ENCODE data around the gene RAB9A.
"Not testable (repeated sequence)": the region's sequence is repeated elsewhere in the genome, so short reads cannot be mapped to it uniquely, and the experiment has no call there.

Gene RAB9A, protein sequence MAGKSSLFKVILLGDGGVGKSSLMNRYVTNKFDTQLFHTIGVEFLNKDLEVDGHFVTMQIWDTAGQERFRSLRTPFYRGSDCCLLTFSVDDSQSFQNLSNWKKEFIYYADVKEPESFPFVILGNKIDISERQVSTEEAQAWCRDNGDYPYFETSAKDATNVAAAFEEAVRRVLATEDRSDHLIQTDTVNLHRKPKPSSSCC

DNA sequence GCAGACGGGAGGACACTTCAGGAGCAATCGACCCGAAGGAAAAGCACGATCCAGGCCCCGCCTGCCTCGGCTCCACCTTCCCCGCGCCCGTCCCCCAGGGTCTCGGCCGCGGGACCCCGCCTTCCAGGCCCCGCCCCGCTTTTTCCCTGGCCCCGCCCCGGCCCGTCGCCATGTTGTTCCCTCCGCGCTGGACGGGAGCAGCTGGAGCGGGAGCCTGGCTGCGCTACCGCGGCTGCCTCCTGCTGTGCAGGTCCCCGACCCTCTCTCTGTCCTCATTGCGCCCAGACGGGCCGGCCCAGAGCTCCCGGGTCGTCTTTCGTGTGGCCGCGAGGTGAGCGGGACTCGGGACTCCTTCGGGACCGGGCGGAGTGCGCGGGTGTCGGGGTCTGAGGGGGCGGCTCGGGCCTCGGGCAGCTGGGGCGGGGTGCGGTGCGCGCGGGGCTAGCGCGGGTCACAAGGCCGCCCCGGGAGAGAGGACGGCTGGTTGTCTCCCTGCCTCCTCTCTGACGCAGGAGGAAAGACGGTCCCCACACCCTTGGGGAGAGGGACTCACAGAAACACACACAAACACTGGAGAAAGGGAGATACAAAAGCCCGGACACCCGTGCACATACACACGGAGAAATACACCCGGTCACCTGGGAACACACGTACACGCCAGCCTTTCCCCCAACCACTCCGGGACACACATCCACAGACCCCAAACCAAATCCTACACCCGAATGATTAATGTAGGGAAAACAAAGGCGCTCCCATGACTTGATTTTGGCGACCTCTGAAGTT is at the start of gene RAB9A:
TSS of gene RAB9A (plus strand) at position 171 of the 783 bp plus-strand sequence. CDS start 19,619 bp downstream, outside the sequence.
- peak; percentile 82 for DNase-seq

DNA sequence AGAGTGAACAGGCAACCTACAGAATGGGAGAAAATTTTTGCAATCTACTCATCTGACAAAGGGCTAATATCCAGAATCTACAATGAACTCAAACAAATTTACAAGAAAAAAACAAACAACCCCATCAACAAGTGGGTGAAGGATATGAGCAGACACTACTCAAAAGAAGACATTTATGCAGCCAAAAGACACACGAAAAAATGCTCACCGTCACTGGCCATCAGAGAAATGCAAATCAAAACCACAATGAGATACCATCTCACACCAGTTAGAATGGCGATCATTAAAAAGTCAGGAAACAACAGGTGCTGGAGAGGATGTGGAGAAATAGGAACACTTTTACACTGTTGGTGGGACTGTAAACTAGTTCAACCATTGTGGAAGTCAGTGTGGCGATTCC is 47.2 kb upstream of the RAB9A start:
- DNase-seq, result not testable (repeated sequence)

DNA sequence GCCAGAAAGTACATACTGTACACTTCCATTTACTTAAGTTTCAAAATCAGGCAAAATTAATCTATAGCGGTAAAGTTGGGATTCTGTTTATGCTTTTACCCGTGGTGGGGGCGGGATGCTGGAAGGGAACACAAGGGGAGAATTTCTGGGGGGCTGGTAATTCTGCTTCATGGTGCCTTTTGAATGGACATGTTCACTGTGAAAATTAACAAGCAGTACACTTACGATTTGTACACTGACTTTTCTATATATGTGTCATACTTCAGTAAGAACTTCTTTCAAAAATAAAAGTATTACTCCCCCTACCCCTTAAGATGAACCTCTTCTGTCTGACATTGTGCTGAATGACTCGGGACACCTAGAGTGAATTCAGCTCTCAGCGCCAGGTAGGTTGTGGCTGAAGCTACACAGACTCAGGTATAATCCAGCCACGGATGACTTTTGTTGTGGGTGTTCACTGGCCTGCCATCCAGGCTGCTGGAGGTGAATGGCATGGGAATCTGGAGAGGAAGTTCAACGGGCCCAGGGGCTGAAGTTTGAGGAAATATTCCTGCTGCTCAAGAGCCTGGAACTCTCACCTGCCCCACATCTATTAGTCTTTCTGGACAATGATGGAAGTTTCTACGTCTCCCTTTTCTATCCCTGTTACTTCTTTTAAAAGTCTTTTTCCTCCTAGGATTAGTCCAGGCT is 43.3 kb upstream of the RAB9A start:
- DNase-seq, result no peak

DNA sequence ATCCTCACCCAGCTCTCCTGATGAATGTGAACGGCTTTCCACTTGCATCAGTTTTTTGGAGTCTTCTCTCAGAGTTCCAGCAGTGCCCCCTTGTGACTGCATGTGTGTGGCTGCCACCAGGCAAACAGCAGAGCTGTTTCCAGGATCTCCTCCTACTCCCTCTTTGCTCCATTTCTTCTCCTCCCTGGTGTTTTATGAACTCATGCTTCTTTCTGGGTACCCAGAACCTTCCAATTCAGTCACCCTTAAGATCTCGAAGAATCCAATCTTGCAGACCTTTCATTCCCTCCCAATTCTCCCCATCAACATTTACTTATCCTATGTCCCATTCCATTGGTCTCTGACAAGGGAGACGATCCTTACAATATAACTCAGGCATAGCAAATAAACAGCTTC is 42.8 kb upstream of the RAB9A start:
- DNase-seq, result peak; percentile 29

DNA sequence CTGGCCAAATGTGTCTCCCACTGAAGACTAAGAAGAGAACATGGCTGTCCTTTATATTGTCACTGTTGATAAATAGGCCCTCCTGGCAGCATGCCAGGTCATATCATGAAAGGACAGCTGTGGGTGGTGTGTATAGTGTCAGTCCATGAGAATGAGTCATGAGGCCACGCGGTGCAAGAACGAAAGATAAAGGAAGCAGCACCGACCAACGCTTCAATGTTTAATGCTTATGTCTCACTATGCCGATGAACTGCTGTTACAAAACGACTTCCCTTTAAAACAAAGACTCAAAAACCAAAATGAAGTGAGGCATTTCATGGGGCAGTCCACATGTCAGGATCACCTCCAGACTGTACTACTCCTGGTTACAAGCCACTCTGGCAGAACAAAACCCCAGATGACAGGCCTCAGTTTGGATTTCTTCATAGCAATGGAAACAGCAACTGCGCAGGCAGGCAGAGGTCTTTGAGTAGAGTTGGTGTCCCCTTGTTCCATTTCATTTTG is 41.2 kb upstream of the RAB9A start:
- DNase-seq, result peak; percentile 67

DNA sequence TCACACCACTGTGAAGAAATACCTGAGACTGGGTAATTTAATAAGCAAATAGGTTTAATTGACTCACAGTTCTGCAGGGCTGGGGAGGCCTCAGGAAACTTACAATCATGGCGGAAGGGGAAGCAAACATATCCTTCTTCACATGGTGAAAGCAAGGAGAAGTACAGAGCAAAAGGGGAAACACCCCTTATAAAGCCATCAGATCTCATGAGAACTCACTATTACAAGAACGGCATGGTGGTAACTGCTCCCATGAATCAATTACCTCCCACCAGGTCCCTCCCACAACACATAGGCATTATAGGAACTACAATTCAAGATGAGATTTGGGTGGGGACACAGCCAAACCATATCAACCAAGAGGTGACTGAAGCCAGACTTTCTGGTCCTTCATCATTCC is 40.6 kb upstream of the RAB9A start:
- DNase-seq, result not testable (repeated sequence)

DNA sequence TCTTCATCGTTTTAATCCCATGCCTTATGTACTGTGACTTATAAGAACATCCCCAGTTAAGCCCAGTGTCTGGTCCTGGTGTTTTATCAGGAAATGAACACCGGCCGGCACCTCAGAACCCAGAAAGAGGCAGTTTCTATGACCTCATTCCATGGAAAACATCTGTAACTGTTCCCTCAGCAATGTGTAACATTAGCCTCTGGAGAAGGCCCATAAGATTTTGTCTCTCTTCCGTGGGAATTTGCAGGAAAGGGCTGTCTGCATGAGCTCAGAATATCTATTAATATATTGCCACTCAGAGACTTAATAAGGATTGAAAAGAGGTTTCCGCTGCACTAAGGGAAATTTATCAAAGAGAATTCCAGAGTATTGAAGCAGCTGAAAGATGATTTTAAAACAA is 39.1 kb upstream of the RAB9A start:
- no peak for DNase-seq

DNA sequence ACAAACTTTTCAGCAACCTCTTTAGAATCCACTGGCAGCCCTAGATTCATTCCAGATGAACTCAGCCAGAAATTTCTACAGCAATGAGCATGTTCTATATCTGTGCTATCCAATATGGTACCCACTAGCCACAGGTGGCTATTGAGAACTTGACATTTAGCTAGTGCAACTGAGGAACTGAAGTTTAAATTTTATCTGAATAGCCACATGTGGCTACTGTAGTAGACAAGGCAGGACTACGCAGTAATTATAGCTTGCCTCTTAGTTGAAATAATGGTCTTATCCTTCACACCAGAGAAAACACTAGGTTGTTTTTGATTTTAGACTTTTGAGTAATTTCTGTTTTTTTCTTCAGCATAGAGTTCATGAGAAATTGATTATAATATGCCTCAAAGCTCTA is 38.6 kb upstream of the RAB9A start:
- no peak for DNase-seq

DNA sequence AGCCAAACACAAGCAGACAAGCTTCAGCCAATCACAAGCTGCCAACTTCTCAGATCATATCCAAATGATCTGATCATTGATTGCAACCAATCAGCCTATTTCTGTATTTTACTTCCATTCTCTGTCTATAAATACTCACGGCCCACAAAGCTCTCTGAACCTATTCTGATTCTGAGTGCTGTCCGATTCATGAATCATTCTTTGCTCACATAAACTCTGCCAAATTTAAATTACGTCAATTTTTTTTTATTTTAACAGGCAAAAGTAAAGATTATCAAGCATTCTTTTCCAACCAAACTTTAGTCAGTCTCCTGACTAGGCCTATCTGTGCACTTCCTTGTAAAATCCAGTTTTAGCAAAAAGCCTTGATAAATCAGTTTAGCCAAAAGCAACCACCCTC is 37.8 kb upstream of the RAB9A start:
- no peak for DNase-seq

DNA sequence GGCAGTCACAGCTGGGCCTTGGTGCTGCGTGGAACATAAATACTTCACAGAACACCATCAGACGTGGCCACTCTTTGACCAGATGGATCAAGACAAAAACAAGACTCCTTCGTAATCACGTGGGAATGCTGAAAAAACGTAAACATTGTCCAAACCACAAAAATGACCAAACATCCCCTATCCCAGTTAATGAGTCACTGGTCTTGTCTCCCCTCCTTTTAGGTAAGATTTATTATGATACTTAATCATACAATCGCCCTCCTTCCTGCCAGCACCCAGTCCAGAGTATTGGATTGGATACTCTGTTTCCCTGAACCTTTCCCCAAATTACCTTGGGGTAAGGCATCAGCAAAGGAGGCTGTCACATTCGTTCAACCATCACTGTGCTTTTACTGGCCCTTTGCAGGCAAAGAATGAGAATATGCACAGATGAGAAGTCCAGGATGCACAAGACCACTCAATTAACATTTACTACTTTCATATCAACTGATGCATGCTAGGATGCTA is 36.6 kb upstream of the RAB9A start:
- no peak for DNase-seq

DNA sequence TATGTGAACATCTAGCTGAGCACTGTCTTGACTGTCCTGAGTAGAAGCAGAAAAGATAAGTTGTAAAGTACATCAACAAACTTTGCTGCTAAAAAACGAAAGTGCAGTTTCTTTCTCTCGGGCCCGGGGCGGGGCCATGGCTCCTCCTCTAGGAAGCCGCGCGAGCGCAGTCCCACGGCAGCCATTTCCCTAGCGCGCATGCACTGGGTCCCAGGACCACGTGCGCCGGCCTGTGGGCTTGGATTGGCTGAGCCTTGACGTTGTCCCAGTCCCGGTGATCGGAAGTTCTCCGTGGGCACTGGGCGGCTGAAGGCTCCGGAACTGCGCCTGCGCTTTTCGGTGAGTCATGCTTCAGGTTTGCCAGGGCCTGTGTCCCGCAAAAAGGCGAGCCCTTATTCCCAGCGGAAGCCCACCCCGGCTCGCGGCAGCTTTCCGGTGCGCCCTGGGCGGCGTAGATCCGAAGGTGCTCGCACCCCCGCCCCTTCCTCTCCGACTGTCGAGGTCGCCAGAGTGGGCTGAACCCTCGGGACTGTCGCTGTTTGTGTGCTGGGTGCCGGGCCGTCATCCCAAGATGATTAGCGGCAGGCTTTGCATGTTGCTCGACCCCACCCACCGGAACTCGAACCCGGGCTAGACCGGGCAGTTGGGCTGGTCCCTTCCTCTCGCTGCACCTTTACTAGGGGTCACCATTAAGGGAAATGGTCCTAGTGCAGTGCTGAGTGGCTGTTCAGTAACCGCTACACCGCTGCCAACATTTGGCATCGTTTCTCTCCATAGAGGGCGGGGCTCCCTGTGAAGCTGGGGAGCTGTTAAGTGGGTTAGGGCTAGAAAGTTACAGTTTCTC is 35.9 kb upstream of the RAB9A start, which contains the start of gene TCEANC:
TSS of gene TCEANC (plus strand) at position 292 of the 844 bp plus-strand sequence. CDS start 9,368 bp downstream, outside the sequence.
- DNase-seq, result peak; percentile 94

DNA sequence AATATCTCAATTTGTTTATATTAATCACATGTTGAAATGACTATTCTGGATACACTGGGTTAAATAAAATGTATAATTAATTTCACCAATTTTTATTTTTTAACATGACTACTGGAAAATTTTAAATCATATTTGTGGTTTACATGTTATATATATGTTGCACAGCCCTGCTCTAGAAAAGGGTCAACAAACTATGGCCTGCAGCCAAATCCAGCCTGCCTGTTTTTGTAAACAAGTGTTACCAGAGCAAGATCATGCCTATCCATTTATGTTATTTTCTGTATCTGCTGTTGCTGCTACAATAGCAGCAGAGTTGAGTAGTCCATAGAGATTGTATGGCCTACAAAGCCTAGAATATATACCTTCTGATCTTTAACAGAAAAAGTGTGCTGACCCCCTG is 34.8 kb upstream of the RAB9A start:
- no peak for DNase-seq

DNA sequence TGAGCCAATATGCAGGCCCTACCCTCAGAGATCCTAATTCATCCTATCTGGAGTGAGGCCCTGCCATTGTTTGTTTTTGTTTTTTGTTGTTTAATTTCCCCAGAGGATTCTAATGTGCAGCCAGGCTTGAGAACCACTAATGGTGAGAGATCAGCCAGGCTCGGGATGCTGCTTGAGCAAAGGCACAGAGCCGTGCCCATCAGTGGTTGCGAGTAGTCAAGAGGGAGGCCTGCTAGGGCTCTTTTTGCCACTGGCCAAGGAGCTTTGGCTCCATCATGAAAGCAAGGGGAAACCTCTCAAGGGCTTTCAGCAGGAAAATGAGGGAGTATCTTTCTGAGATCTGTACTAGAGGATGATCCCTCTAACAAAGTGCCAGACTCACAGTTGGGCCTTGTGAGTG is 33.3 kb upstream of the RAB9A start:
- no peak for DNase-seq

DNA sequence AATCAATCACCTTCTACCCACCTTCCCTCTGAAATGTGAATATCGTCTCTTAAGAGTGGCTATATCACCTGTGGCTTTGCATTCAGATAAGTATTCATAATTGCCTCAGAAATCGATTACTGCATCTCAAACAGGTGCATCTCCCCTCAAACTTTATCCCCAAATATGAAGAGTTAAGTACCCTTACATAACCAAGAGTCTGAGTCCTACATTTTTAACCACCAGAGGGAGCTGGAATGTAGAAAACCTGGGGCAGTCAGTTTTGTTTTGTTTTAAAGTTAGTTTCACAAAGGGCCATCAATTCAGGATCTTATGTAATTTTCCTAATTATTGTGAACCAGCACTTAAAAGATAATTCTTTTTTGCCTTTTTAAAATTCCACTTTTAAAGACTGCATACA is 30.3 kb upstream of the RAB9A start:
- peak; percentile 76 for DNase-seq

DNA sequence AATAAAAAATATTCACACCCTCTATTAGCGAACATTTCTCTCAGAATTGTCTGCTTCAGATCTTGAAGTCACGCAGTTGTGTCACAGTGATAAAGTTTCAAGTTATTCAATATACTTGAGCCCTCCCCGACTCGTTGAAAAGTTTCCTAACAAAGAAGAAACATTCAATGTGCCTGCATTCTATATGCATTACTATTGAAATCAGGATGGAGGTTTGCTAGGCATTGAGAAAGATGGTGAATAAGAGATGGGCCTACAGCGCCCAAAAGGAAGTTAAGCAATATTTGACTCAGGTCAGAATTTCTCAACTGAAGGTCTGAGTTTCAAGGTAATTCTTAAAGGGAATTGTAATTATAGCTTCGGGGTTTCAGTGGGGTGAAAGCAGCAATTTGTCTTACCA is 29.9 kb upstream of the RAB9A start:
- DNase-seq, result no peak

DNA sequence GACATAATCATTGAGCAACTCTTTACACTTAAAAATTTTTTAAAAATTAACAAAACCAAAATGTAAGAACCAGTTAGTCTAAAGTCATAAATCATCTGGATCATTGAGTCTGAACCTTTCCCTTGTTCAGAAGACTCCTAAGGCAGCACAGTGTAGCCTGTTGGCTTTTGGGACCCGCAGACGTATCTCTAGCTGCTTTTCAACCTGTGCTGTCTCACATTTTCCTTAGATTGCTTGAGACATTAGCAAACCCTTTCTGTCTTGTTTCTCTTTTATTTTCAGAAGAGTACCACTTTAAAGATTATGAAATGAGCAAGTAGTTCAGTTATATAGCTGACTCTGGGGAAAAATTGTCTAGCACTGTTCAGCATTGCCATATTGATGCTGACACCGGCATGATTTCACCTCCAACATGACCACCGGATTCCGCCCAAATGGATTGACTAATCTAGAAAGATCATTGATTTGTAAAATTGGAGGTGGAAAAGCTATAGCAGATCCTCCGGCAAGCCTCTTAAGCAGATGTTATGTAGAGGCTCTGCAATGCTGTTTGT is 27.1 kb upstream of the RAB9A start:
- no peak for DNase-seq

DNA sequence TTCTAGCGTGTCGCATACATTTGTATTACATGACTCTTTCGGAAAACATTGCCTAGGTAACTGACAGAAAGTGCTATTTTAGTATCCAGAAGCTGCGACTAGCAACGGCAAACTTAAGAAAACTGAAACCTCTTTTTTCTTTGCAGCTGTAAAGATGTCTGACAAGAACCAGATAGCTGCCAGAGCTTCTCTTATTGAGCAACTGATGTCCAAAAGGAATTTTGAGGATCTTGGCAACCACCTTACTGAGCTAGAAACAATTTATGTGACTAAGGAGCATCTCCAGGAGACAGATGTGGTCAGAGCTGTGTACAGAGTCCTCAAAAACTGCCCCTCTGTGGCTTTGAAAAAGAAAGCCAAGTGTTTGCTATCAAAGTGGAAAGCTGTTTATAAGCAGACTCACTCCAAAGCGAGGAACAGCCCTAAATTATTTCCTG is 26.6 kb upstream of the RAB9A start:
- DNase-seq, result no peak

DNA sequence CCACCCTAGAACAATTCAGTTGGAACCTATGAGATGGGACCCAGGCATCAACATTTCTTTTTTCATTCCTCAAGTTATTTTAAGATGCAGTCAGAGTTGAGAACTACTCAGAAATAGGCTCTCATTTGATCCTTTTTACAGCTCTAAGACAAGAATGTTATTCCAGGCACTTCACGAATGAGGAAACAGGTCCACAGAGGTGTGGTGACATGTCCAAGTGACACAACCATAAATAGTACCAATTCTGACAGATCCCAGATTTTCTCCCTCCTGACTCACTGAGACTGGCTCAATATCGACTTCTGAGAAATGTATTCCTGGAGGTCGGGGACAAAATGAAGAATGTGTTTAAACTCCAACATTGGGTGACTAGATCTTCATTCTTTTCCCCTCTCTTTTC is 24.9 kb upstream of the RAB9A start:
- DNase-seq, result no peak

DNA sequence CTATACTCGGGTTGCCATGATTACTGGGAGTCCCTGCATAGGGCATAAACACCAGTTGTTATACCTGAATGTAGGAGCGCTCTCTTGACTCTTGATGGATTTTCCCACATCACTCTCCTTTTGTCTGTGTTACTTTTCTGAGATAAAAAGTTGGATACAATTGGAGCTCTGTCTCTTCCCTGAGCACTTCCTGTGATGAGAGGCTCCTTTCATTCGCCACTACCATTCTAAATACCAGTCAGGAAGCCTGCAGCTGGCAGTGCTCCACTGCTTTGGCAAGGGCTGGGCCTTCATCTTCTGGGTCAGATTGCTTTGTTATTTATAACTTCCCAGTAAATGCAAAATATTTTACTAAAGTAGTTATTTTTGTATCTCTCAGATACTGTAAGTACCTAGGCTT is 22.1 kb upstream of the RAB9A start:
- no peak for DNase-seq

DNA sequence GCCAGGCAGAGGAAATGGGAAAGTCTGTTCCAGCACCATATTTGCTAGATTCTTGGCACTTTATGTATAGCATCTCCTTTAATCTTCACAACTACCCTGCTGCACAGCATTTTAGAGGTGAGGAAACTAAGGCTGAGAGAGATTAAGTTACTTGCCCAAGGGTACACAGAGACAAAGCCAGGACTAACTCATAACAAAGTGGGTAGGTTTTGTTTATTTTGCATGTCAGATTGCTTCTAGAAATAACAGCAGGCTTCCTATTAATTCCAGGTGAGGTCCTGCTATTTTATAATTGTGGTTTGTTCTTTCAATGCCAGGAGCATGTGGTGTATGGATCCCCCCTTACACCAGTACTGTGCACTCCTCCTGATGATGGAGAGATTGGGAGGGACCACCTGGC is 21.0 kb upstream of the RAB9A start:
- DNase-seq, result no peak

DNA sequence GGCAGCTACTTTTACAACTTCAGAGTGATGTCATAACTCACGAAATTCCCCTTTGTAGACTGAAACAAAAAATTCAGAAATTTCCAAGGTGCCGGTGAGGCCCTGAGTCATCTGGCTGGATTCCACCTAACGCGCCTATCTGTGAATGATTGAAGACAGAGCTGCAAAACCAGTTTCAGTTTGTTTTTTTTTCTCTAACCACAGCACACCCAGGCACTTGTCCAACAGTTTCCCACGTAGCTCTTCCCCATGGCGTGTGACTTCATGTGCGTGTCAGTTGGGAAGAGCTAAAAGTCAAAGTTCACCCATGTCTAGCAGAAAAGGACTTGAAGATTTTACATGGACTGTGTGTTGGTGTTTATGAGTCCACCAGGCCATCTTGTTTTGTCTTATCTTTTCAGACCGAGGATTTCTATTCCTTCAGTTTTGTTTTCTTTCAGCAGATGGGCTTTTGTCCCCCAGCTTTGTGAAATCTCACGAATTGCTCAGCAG is 19.6 kb upstream of the RAB9A start:
- peak; percentile 77 for DNase-seq

DNA sequence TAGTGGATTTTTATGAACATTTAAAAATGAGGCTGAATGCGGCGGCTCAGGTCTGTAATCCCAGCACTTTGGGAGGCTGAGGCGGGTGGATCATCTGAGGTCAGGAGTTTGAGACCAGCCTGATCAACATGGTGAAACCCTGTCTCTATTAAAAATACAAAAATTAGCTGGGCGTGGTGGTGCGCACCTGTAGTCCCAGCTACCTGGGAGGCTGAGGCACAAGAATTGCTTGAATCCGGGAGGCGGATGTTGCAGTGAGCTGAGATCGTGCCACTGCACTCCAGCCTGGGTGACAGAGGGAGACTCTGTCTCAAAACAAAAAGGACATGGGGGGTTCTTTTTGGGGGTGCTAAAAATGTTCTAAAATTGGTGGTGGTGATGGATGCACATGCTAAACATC is 19.2 kb upstream of the RAB9A start:
- not testable (repeated sequence) for DNase-seq

All from CD4-positive, alpha-beta T cell treated with Interleukin-17A for 1 hour (primary cell).